HepG2 (cell line): Measurements from ENCODE around the gene P2RY6. TPM values are rescaled to one million over a fixed set of nuclear protein-coding genes. Genes with fewer than 3 reads are reported as not detected.

Experiments used
- KLF15 ChIP-seq: sonication (generic); formaldehyde crosslinking; IDR thresholded peaks from 2 replicates; pipeline ENCODE4 v1.8.1; 2023; ENCODE audit warnings: borderline replicate concordance, mild to moderate bottlenecking, inconsistent platforms, missing genetic modification reagents, mixed read lengths
- POLR2G ChIP-seq: fragments of 200-400 bp; formaldehyde crosslinking; IDR thresholded peaks from 2 replicates; pipeline ENCODE4 v1.6.1; 2018; ENCODE audit warnings: mild to moderate bottlenecking, low read depth, low read length, moderate library complexity
- SP1 ChIP-seq, 2 experiments: fragments of 450-650 bp in 1 of 2; sonication (generic) in 1 of 2; formaldehyde crosslinking in 1 of 2; IDR thresholded peaks; 2 replicates each; pipeline versions ENCODE4 v1.4.0 to v1.6.1; 2016 to 2020; ENCODE audit warnings: missing genetic modification reagents in 1 of 2
- SPEN ChIP-seq: sonication (generic); formaldehyde crosslinking; IDR thresholded peaks from 2 replicates; pipeline ENCODE4 v1.5.1; 2020; ENCODE audit warnings: low read depth, mild to moderate bottlenecking, missing genetic modification reagents
- THYN1 ChIP-seq: sonication (generic); formaldehyde crosslinking; IDR thresholded peaks from 2 replicates; pipeline ENCODE4 v1.8.1; 2023; ENCODE audit warnings: low read depth, mild to moderate bottlenecking, moderate library complexity, missing genetic modification reagents, borderline replicate concordance
- ZNF230 ChIP-seq: sonication (generic); formaldehyde crosslinking; IDR thresholded peaks from 2 replicates; pipeline ENCODE4 v1.4.0; 2020; ENCODE audit warnings: mild to moderate bottlenecking, missing genetic modification reagents
- ZNF460 ChIP-seq: sonication (generic); formaldehyde crosslinking; IDR thresholded peaks from 2 replicates; pipeline ENCODE4 v1.5.1; 2020; ENCODE audit warnings: missing genetic modification reagents, mild to moderate bottlenecking, borderline replicate concordance
- ZNF557 ChIP-seq: sonication (generic); formaldehyde crosslinking; IDR thresholded peaks from 2 replicates; pipeline ENCODE4 v1.4.0; 2020; ENCODE audit warnings: missing genetic modification reagents
- ZNF572 ChIP-seq: sonication (generic); formaldehyde crosslinking; IDR thresholded peaks from 2 replicates; pipeline ENCODE4 v1.5.1; 2020; ENCODE audit warnings: mild to moderate bottlenecking, missing genetic modification reagents
- ZNF790 ChIP-seq: sonication (generic); formaldehyde crosslinking; IDR thresholded peaks from 2 replicates; pipeline ENCODE4 v1.8.0; 2022; ENCODE audit warnings: missing genetic modification reagents, mild to moderate bottlenecking, borderline replicate concordance
- polyA plus RNA-seq, 8 experiments: library from polyadenylated mRNA; depleted of rRNA in 3 of 8; stranded (reverse) in 7 of 8; unstranded in 1 of 8; fragments of >200 nt; fragmentation: Illumina TruSeq in 4 of 8; extraction: Trizol in 4 of 8; gene quantifications; 2 replicates each; pipeline versions ENCODE4 v1.2.1 to v1.2.3, GENCODE V29; 2011 to 2016; ENCODE audit warnings: low read depth in 4 of 8, missing spikeins in 1 of 8, mixed read lengths in 1 of 8; ENCODE audit not compliant: insufficient read depth in 1 of 8
- total RNA-seq, 5 experiments: library from RNA; depleted of rRNA; stranded (reverse); fragments of >200 nt; fragmentation: Illumina TruSeq; extraction: Trizol; gene quantifications; 2 replicates each; pipeline ENCODE4 v1.2.3, GENCODE V29; 2016; ENCODE audit warnings: low read depth in 1 of 5
- TF ChIP-seq, protein P1 (sequence below): sonication (generic); formaldehyde crosslinking; IDR thresholded peaks from 2 replicates; pipeline ENCODE4 v1.4.0; 2020; ENCODE audit warnings: missing genetic modification reagents, borderline replicate concordance
- TF ChIP-seq, protein P2 (sequence below): sonication (generic); formaldehyde crosslinking; IDR thresholded peaks from 2 replicates; pipeline ENCODE4 v1.8.1; 2022; ENCODE audit warnings: mild to moderate bottlenecking, missing genetic modification reagents
- TF ChIP-seq, protein P3 (sequence below): sonication (generic); formaldehyde crosslinking; IDR thresholded peaks from 2 replicates; pipeline ENCODE4 v1.5.1; 2020; ENCODE audit warnings: missing genetic modification reagents, mild to moderate bottlenecking, borderline replicate concordance
- TF ChIP-seq, protein P4 (sequence below): sonication (generic); formaldehyde crosslinking; IDR thresholded peaks from 2 replicates; pipeline ENCODE4 v1.4.0; 2020; ENCODE audit warnings: mild to moderate bottlenecking, missing genetic modification reagents, borderline replicate concordance
- TF ChIP-seq, protein P5 (sequence below): sonication (generic); formaldehyde crosslinking; IDR thresholded peaks from 2 replicates; pipeline ENCODE4 v1.8.1; 2023; ENCODE audit warnings: mild to moderate bottlenecking, moderate library complexity, missing genetic modification reagents

P2RY6 gene
- total and polyA plus RNA-seq, 2 of the 13 experiments (the other 11 are each of a cell fraction or from before 2014, with no cell fraction given), result 0.09 to 0.29 TPM

DNA sequence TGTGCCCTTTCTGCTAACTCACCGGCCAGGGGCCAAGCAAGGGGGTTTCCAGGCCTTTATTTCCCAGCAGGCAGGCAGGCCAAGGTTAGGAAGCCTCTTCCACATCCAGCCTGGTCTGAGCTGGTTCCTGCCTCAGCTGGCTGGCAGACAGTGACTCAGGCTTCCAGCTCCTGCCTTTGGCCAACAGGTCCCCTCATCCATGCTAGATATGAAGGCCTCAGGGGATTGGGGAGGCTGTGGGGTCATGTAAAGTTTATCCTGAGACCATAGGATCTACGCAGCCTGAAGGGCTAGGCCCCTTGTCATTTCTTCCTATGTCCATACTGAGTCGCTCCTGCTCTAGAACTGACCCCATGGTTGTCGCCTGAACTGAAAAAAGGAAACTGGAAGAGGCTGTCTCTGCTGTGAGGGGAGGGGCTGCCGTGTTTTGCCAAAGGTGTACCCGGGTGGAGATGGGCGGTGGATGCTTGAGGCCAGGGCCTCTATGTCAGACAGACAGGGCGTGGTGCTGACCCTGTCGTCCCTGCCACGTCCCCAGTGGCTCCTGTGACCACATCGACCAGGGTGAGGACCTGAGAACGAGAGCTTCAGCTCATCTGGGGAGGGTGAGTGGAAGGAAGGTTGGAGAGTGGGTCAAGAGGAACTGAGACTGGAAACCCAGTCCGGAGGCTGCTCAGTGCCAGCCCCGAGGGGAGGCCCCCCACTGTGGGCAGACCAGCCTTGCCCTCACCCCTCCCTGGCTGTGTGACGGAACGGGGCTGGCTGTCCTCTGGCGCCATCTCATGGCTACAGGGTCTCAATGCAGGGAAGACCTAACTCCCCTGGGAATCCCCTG is 17.0 kb downstream of the P2RY6 start (continued):
- TF ChIP-seq, protein P1, sequence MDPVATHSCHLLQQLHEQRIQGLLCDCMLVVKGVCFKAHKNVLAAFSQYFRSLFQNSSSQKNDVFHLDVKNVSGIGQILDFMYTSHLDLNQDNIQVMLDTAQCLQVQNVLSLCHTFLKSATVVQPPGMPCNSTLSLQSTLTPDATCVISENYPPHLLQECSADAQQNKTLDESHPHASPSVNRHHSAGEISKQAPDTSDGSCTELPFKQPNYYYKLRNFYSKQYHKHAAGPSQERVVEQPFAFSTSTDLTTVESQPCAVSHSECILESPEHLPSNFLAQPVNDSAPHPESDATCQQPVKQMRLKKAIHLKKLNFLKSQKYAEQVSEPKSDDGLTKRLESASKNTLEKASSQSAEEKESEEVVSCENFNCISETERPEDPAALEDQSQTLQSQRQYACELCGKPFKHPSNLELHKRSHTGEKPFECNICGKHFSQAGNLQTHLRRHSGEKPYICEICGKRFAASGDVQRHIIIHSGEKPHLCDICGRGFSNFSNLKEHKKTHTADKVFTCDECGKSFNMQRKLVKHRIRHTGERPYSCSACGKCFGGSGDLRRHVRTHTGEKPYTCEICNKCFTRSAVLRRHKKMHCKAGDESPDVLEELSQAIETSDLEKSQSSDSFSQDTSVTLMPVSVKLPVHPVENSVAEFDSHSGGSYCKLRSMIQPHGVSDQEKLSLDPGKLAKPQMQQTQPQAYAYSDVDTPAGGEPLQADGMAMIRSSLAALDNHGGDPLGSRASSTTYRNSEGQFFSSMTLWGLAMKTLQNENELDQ (CRISPR knock-in tag), result no peak
- no peak for TF ChIP-seq ZNF790 (CRISPR knock-in tag)
- TF ChIP-seq POLR2G, result peak; percentile 36; the same call in 1 of the 2 replicates
- TF ChIP-seq THYN1 (CRISPR knock-in tag), result no peak
- no peak for TF ChIP-seq ZNF230 (CRISPR knock-in tag)
- TF ChIP-seq, protein P2, sequence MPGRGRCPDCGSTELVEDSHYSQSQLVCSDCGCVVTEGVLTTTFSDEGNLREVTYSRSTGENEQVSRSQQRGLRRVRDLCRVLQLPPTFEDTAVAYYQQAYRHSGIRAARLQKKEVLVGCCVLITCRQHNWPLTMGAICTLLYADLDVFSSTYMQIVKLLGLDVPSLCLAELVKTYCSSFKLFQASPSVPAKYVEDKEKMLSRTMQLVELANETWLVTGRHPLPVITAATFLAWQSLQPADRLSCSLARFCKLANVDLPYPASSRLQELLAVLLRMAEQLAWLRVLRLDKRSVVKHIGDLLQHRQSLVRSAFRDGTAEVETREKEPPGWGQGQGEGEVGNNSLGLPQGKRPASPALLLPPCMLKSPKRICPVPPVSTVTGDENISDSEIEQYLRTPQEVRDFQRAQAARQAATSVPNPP (CRISPR knock-in tag), result no peak
- TF ChIP-seq KLF15, result no peak
- TF ChIP-seq SP1 (IDR thresholded peaks at IDR 0.05), result no peak
- TF ChIP-seq SP1 (CRISPR knock-in tag; IDR thresholded peaks at IDR 0.05), result no peak; the same call in 1 of the 2 replicates
- TF ChIP-seq ZNF572, result no peak
- TF ChIP-seq, protein P3, sequence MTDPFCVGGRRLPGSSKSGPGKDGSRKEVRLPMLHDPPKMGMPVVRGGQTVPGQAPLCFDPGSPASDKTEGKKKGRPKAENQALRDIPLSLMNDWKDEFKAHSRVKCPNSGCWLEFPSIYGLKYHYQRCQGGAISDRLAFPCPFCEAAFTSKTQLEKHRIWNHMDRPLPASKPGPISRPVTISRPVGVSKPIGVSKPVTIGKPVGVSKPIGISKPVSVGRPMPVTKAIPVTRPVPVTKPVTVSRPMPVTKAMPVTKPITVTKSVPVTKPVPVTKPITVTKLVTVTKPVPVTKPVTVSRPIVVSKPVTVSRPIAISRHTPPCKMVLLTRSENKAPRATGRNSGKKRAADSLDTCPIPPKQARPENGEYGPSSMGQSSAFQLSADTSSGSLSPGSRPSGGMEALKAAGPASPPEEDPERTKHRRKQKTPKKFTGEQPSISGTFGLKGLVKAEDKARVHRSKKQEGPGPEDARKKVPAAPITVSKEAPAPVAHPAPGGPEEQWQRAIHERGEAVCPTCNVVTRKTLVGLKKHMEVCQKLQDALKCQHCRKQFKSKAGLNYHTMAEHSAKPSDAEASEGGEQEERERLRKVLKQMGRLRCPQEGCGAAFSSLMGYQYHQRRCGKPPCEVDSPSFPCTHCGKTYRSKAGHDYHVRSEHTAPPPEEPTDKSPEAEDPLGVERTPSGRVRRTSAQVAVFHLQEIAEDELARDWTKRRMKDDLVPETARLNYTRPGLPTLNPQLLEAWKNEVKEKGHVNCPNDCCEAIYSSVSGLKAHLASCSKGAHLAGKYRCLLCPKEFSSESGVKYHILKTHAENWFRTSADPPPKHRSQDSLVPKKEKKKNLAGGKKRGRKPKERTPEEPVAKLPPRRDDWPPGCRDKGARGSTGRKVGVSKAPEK (CRISPR knock-in tag), result no peak
- no peak for TF ChIP-seq SPEN (CRISPR knock-in tag)
- no peak for TF ChIP-seq ZNF557 (CRISPR knock-in tag)
- TF ChIP-seq, protein P4, sequence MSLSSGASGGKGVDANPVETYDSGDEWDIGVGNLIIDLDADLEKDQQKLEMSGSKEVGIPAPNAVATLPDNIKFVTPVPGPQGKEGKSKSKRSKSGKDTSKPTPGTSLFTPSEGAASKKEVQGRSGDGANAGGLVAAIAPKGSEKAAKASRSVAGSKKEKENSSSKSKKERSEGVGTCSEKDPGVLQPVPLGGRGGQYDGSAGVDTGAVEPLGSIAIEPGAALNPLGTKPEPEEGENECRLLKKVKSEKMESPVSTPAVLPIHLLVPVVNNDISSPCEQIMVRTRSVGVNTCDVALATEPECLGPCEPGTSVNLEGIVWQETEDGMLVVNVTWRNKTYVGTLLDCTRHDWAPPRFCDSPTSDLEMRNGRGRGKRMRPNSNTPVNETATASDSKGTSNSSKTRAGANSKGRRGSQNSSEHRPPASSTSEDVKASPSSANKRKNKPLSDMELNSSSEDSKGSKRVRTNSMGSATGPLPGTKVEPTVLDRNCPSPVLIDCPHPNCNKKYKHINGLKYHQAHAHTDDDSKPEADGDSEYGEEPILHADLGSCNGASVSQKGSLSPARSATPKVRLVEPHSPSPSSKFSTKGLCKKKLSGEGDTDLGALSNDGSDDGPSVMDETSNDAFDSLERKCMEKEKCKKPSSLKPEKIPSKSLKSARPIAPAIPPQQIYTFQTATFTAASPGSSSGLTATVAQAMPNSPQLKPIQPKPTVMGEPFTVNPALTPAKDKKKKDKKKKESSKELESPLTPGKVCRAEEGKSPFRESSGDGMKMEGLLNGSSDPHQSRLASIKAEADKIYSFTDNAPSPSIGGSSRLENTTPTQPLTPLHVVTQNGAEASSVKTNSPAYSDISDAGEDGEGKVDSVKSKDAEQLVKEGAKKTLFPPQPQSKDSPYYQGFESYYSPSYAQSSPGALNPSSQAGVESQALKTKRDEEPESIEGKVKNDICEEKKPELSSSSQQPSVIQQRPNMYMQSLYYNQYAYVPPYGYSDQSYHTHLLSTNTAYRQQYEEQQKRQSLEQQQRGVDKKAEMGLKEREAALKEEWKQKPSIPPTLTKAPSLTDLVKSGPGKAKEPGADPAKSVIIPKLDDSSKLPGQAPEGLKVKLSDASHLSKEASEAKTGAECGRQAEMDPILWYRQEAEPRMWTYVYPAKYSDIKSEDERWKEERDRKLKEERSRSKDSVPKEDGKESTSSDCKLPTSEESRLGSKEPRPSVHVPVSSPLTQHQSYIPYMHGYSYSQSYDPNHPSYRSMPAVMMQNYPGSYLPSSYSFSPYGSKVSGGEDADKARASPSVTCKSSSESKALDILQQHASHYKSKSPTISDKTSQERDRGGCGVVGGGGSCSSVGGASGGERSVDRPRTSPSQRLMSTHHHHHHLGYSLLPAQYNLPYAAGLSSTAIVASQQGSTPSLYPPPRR (CRISPR knock-in tag), result no peak; the same call in 1 of the 2 replicates
- no peak for TF ChIP-seq ZNF460 (CRISPR knock-in tag)
- TF ChIP-seq, protein P5, sequence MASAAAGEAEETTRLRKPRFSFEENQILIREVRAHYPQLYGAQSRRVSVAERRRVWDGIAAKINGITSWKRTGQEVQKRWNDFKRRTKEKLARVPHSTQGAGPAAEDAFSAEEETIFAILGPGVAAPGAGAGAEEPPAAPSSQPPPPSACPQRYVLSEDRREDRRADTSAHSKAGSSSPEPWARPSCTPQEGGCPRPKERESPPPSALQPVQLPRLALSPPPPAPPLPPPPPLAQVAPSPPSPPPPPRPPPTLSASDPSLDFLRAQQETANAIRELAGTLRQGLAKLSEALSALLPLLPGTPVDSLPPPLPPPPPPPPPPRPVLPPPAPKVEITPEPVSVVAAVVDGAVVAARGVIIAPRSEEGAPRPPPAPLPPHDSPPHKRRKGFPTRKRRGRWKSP (CRISPR knock-in tag), result no peak
